HG03354 (cell line): ENCODE measurements around the gene CDHR4.
"Not testable (repeated sequence)": the region's sequence is repeated elsewhere in the genome, so short reads cannot be mapped to it uniquely, and the experiment has no call there.

Experiments
- ATAC-seq: cut with Tn5 transposase; IDR thresholded peaks from one replicate; pipeline ENCODE4 v1.9.1; 2021; ENCODE audit warnings: mild to moderate bottlenecking; ENCODE audit not compliant: unreplicated experiment, poor library complexity, severe bottlenecking

Gene CDHR4

GRCh38 chr3:49799761-49800160, at the start of gene CDHR4:
Gene CDHR4, minus strand, starts transcription at chr3:49799873. Its CDS starts 61 bp downstream, at chr3:49799812.
- ATAC-seq, result no peak

- no peak for ATAC-seq
These were observed 46.0 kb upstream of the CDHR4 start for GRCh38 chr3:49845694-49846093.

GRCh38 chr3:49844464-49845183, 45.0 kb upstream of the CDHR4 start:
- no peak for ATAC-seq

- no peak for ATAC-seq
These were observed 43.3 kb upstream of the CDHR4 start for GRCh38 chr3:49842843-49843517.

DNA sequence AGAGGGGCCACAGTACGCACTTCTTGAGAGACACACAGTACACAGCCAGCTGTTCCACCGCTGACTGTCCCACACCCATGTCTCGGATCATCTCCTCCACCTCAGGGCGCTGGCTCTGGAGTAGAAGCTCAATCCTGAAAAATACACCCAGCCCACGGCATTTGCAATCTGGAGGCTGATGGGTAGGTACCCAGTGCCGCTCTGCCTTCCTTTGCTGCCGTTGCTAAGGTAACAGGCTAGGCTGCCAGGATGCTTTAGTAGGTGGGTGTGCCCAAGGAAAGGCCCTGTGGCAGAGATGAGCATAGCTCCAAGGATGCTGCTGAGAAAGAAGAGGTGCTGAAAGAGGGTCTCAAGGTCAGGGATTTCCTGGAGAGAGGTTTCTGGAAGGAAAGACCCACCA, 42.1 kb upstream of the CDHR4 start:
- ATAC-seq, result no peak

GRCh38 chr3:49841126-49841696, 41.5 kb upstream of the CDHR4 start:
- ATAC-seq, result no peak

DNA sequence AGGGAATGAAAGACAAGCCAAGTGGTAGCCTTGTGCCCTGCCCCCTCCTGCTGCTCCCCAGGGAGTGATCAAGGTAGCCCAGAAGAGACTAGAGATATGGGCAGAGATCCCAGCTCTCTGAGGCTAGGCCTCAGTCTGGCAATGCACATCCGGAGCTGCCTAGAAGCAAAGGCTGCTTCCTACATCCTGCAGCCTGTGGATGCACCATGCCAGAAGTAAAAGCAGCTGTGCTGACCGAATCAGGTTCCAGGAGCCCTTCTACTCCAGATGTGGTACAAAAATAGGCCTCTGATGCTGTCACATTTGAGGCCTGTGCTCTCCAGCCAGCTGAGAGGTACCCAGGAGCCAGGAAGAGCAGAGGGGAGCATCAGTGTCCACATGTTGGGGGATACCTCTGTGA, 40.7 kb upstream of the CDHR4 start:
- ATAC-seq, result no peak

DNA sequence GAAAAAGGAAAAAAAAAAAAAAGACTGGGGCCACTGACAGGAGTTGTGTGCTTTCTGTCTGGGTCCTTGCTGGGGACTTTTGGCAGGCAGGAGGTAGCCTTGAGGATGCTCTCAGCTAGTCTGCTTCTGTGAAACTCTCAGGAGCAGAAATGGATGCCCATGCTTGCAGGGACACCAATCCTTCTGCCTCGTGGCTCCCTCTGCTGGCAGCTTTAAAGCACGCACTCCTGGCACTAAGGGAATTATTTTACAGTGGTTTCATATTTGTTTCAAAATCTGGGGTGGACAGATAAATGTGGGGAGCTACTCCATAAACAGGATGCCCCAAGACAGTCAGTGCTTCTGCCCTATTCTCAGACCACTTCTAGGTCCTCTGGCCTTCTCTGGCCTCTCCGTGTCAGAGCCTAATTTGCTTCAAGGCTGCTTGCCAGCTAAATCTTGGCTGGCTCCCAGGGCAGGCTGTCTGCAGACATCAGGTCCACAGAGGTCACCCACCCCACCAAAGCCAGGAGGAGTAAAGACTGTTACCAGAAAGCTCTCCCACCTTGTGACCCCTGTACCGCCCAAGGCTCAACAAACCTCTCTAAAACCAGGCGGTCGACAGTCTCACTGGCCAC, 39.6 kb upstream of the CDHR4 start:
- ATAC-seq, result no peak

- ATAC-seq, result no peak
These were observed 31.7 kb upstream of the CDHR4 start for GRCh38 chr3:49831341-49831740.

- no peak for ATAC-seq
These were observed 26.3 kb upstream of the CDHR4 start for GRCh38 chr3:49826016-49826415.

GRCh38 chr3:49823131-49823530, 23.5 kb upstream of the CDHR4 start:
- not testable (repeated sequence) for ATAC-seq

DNA sequence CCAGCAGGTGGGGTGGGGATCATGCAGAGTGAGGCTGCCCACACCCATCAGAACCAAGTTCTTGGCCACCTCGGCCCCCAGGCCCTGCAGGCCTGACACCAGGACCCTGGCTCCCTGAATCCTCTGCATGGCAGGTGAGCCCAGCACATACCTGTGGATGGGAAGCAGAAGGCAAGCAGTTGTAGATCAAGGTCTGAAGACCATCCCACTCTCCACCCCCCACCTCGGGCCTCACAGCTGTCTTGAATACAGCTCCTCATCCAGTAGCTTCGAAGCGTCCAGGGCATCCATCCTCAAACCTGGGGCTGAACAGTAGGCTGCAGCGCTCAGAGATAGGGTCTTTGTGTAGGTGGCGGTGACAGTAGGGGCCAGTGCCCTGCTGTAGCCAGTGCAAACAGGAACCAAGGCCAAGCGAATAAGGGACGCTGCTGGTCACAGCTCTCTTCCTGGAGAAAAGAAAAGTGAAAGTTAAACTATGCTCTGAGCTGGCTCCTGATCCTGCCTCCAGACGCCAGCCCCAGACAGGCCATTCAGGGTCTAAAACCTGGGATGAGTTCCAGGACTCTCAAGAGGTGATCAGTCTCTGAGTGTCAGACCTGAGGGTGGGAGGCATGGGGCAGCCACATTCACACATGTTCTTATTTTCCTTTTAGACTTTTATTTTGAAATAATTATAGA, 14.0 kb upstream of the CDHR4 start, which contains the start of gene UBA7:
UBA7 (minus strand) TSS at position 457 of the 678 bp plus-strand sequence; CDS start at position 291, 166 bp downstream.
- peak; percentile 68 for ATAC-seq

GRCh38 chr3:49812916-49813496, 13.3 kb upstream of the CDHR4 start:
- ATAC-seq, result no peak

DNA sequence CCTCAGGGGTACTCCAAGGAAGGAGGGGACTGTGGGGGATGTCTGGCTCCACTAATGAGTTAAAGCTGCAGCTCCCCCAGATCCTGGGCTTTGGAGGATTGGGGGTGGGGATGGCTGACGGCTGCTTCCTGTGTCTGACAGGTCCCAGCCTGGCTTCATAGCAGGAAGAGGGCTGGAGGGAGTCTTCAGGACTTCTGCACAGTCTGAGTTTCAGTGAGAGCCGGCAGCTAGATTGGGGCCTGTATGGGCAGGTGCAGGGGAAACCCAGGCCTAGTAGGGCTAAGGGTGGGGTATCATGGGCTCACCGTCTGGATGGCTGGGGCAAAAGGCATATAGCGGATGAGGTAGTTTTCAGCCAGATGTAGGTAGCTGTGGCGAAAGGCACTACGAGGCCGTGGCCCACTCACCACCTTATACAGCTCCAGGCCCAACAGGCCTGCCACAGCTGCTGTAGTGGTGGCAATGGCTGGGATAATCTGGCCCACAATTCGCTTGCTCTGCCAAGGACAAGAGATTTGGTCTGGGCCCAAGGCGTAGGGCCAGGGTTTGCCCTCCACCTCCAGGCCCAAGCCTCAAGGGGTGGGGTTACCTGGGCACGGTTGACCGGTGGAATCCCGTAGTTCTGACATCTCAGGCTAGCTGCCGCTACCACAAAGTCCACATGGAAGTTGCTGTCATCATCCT, 7.9 kb upstream of the CDHR4 start:
- no peak for ATAC-seq

DNA sequence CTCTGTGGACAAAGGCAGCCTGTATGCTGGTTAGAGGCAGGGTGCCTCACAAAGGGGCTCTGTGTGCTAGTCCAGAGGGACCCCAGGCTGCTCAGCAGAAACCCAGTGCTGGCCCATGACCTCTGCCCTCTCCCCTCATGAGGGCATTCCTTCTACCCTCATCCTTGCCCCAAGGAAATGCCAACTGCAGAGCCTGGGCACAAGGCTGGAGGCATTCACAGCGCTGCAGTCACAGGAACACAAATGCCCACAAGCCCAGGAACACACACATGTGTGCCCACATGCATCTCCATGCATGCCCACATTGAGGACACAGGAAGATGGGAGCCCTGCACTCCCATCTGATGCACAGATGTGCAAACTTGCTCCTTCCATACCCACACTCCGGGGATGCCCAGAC, 7.2 kb upstream of the CDHR4 start:
- ATAC-seq, result no peak

DNA sequence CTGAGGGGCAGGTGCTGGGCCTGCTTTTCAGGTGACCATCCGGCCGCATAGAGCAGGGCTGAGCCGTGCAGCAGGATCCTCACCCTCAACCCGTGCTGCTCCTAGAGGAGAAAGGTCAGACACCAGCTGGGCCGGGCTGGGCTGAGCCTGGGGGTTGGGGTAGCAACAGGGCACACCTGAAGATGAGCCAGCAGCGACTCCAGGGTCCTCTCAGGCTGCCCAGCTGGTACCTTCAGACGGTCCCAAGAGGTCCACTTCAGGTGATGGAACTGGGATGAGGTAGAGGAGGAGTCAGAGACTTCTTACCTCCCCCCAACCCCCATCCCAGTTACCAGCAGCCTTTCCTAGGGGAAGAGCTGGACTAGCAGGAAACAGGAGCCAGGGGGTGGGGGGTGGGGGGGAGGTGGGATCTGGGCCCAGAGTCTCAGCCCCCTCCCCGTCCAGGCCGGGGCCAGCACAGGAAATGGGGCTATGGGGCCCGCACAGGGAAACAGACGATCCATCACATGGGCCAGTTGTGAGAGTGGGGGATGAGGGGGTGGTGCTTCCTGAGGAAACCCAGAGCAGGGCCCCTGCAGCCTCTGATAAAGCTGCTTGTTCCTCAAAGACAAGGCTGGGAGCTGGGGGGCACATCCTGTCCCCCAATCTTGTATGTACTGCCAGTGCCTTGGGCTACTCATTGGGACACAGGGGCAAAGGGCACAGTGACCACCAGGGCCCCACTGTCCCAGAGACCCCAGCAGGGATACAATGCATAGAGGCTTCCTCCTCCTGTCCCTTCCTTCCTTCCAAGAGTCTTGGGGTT, 6.4 kb upstream of the CDHR4 start:
- no peak for ATAC-seq

- no peak for ATAC-seq
These were observed 5.7 kb upstream of the CDHR4 start for GRCh38 chr3:49805367-49805782.
